Fibroblast of villous mesenchyme (primary cell): ENCODE results near the gene AQP4. TPM values are rescaled to one million over a fixed set of nuclear protein-coding genes. Genes with fewer than 3 reads are reported as not detected.

Experiments
- DNase-seq: peaks from one replicate; pipeline ENCODE4 v3.0.0-alpha.2; 2010; ENCODE audit warnings: low read depth
- H3K4me3 ChIP-seq: 2 replicates; pipeline ENCODE4 v1.5.1; 2011; ENCODE audit warnings: low read depth, mild to moderate bottlenecking, low read length
- total RNA-seq: library from RNA; depleted of rRNA; stranded (reverse); fragments of >200 nt; gene quantifications from 2 replicates; pipeline ENCODE4 v1.2.3, GENCODE V29; 2012
- TF ChIP-seq, protein P1 (sequence below): IDR thresholded peaks from 2 replicates; pipeline ENCODE4 v1.5.1; 2012; ENCODE audit warnings: low read depth, mild to moderate bottlenecking, low read length; ENCODE audit not compliant: insufficient read depth

AQP4 gene
- total RNA-seq, 1 donor = not detected

DNA sequence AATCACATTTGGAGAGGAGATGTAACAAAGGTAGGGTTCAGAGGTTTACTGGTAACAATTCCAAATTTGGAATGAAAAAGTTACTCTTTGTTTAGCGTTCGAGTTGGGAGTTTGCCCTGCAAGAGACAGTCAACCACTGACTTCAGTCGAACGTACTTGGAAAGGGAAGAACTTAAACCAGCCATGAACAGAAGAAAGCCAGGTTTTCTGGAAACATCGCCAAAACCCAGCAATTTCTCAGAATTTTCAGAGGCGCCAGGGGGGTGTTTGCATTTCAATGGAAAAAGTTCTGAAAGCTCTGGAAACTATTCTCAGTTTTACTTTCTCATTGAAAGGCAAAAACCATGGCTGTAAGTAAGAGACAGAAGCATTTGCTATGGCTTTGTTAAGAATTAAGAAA, 28.5 kb upstream of the AQP4 start:
- H3K4me3 ChIP-seq = no peak overlapping the region
- no peak for DNase-seq
- TF ChIP-seq, protein P1, sequence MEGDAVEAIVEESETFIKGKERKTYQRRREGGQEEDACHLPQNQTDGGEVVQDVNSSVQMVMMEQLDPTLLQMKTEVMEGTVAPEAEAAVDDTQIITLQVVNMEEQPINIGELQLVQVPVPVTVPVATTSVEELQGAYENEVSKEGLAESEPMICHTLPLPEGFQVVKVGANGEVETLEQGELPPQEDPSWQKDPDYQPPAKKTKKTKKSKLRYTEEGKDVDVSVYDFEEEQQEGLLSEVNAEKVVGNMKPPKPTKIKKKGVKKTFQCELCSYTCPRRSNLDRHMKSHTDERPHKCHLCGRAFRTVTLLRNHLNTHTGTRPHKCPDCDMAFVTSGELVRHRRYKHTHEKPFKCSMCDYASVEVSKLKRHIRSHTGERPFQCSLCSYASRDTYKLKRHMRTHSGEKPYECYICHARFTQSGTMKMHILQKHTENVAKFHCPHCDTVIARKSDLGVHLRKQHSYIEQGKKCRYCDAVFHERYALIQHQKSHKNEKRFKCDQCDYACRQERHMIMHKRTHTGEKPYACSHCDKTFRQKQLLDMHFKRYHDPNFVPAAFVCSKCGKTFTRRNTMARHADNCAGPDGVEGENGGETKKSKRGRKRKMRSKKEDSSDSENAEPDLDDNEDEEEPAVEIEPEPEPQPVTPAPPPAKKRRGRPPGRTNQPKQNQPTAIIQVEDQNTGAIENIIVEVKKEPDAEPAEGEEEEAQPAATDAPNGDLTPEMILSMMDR = no peak

DNA sequence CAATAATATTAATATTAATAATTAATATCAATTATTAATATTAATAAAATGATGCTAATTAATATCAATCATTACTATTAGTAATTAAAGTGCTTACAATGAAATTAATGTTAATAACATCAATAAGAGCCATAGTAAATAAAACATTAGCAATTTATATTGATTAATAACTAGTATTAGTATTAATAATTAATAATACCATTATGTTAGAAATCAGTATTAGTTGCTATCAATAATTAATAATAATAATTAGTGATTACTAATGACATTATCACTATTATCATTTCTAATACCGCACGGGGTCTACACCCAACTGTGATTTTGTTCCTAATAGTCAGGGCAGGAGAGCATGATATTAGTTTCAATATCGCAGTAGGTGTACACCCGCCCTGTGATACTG, 22.8 kb upstream of the AQP4 start:
- no peak overlapping the region for H3K4me3 ChIP-seq
- no peak for DNase-seq
- TF ChIP-seq, protein P1 = no peak

DNA sequence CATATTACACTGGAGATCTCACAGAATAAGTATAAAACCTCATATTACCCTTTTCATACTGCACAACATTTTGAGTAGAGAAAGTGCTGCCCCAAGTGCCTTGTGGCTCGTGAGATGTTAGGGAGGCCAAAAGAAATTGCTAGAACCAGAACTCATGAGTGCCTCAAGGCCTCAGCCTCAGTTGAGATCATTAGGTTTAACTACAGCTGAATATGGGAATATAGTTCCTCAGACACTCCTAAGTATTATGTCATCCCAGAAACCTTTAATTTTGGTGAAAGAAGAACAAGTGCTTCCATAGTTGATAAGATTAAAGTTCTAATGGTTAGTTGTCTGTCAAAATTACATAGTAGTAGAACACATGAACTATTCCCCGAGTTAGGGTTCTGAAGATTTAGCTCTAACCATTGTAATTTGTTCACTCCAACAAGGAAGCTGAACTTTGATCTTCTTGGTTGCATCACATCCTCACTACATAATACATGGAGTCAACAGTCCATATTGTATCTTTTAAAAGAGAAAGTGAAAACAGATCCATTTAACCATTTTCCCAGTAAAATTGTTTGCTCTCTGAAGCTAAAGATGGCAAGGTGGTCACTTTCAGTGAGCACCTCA, 9.6 kb upstream of the AQP4 start:
- no peak overlapping the region for H3K4me3 ChIP-seq
- TF ChIP-seq, protein P1 = no peak
- no peak for DNase-seq

DNA sequence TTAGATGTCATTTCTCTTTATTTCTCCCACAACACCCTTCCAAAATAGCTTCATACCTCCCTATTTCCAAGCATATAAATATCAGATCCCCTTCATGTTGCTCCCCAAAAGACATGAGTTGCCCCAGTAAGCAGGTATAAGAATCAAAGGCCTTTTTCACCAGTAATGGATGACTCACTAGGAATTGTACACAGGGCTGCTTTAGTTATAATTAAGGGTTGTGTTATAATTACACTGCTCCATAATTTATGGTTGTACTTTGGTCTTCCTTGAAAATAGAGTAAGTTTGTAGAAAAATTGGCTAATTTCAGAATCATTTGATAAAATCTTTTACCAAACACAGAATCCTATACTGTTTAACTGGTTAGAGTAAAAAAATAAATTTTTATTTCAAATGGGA, 8.8 kb upstream of the AQP4 start:
- DNase-seq = no peak
- TF ChIP-seq, protein P1 = no peak
- H3K4me3 ChIP-seq = no peak overlapping the region

DNA sequence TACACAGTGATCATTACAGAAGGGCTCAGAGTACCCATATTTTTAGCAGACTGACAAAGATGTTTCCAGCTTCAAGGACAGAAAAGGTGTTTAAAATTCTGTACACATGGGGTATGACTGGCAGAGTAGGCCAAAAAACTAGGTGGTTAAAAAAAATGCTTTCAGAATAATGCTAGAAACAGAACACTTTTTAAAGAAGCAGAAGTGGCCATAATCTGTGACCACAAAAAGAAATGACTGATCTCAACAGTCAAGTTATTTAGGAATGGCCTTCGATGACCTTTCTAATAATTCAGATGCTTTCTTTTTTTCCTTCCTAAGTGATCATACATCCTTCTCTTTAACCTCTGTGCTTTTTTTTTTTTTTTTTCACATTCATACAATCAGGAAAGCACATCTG, 4.1 kb upstream of the AQP4 start:
- no peak for DNase-seq
- TF ChIP-seq, protein P1 = no peak
- H3K4me3 ChIP-seq = no peak overlapping the region

DNA sequence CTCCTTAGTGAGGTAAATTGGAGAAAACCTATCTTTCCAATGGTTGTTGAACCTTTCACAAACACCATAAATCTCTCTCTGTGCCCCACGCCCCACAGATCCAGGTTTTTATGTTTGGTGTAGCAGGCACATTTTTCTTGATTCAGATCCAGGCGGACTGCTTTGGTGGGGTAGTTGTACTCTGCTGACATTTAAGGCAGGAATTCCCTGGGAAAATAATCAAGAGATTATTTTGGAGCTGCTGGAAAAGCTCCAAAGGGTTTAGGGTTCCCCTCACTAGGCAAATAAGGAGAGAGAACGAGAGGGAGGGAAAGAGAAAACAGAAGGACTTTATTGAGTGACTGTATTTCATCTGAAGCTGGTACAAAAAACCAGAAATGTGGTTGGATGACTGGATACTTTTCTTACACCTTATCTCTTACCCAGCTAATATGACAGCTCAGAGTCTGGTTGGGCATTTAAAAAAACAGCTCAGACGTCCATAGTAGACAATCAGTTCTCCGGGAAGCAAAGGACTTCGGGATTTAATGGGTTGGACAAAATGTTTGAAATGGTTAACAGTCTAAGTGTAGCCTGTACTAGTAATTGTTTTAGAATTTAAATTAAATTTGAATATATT, 3.6 kb upstream of the AQP4 start:
- TF ChIP-seq, protein P1 = no peak
- DNase-seq = no peak
- H3K4me3 ChIP-seq = no peak overlapping the region

DNA sequence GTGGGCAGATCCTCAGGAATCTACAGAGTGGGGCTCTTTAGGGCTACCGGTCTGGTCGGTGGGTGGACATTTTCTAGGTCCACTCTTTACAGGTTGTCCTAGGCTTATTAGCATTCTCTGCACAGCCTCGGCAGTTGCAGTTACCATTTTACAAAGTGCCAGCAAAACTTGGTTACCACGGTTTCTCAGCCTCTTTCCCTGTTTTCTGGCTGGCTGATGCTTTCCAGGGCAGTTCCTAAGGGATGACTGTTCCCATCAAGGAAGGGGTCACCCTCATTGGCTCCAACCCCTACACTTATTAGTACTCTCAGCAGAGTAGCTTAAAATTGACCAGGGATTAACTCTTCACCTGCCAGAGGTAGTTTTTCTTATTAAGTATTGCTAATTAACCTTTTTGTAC, 2.0 kb upstream of the AQP4 start:
- DNase-seq = no peak
- TF ChIP-seq, protein P1 = no peak
- H3K4me3 ChIP-seq = no peak overlapping the region
